Measurements from ENCODE around the gene ITGB7. TPM values are rescaled to one million over a fixed set of nuclear protein-coding genes. Genes with fewer than 3 reads are reported as not detected.

ITGB7 gene
- total and polyA plus RNA-seq, 9 of the 15 experiments (the other 6 are each of a cell fraction or from before 2014, with no cell fraction given): 0.06 to 2.0 (median 0.67) TPM

DNA sequence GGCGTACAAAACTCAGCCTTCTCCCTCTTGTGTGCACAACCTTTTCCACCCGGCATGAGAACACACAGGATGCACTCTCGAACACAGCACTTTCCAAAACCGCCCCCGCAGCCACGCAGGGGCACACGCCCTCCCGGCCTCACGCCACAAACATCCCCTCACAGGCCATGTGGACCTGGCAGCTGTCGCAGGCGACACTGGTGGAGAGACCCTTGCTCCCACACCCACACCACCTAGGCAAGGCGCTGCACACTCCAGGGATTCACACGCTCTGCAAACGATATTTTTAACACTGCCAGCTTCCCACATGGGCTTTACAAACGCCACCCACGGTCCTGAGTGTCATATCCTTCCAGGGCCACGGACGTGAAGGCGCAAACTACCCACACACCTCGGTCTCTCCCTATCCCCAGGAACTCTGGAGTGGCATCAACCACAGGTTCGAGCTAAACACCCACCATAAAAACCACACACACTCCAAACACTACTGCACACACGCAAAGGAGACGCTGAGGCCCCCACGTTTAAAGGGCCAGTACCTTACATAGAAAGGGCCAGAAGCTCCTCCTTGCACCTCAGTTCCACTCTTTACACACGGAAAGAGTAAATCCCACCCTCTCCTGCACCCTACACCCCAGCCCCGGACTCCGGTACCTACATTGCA lies 12.4 kb upstream of the ITGB7 start (continued):
- TF ChIP-seq, protein P1, sequence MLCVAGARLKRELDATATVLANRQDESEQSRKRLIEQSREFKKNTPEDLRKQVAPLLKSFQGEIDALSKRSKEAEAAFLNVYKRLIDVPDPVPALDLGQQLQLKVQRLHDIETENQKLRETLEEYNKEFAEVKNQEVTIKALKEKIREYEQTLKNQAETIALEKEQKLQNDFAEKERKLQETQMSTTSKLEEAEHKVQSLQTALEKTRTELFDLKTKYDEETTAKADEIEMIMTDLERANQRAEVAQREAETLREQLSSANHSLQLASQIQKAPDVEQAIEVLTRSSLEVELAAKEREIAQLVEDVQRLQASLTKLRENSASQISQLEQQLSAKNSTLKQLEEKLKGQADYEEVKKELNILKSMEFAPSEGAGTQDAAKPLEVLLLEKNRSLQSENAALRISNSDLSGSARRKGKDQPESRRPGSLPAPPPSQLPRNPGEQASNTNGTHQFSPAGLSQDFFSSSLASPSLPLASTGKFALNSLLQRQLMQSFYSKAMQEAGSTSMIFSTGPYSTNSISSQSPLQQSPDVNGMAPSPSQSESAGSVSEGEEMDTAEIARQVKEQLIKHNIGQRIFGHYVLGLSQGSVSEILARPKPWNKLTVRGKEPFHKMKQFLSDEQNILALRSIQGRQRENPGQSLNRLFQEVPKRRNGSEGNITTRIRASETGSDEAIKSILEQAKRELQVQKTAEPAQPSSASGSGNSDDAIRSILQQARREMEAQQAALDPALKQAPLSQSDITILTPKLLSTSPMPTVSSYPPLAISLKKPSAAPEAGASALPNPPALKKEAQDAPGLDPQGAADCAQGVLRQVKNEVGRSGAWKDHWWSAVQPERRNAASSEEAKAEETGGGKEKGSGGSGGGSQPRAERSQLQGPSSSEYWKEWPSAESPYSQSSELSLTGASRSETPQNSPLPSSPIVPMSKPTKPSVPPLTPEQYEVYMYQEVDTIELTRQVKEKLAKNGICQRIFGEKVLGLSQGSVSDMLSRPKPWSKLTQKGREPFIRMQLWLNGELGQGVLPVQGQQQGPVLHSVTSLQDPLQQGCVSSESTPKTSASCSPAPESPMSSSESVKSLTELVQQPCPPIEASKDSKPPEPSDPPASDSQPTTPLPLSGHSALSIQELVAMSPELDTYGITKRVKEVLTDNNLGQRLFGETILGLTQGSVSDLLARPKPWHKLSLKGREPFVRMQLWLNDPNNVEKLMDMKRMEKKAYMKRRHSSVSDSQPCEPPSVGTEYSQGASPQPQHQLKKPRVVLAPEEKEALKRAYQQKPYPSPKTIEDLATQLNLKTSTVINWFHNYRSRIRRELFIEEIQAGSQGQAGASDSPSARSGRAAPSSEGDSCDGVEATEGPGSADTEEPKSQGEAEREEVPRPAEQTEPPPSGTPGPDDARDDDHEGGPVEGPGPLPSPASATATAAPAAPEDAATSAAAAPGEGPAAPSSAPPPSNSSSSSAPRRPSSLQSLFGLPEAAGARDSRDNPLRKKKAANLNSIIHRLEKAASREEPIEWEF (CRISPR knock-in tag; IDR thresholded peaks at IDR 0.05): no peak
- TF ChIP-seq POLR3A (IDR thresholded peaks at IDR 0.05; ENCODE audit: borderline replicate concordance, extremely low read depth, insufficient read depth, insufficient read length) (no peak), BHLHE40 (IDR thresholded peaks at IDR 0.05; ENCODE audit: low read length) (no peak), FIP1L1 (IDR thresholded peaks at IDR 0.05; ENCODE audit: low read depth, low read length, poor library complexity, severe bottlenecking) (no peak), GABPA (tag; conservative IDR thresholded peaks at IDR 0.05; ENCODE audit: low read depth) (no peak), ZEB2 (IDR thresholded peaks at IDR 0.05) (no peak), ATF1 (CRISPR knock-in tag; IDR thresholded peaks at IDR 0.05) (no peak), ATF1 (tag; IDR thresholded peaks at IDR 0.05) (peak; percentile 33; the same call in 1 of the 2 replicates), LCOR (CRISPR knock-in tag; IDR thresholded peaks at IDR 0.05) (no peak)
- TF ChIP-seq, protein P2, sequence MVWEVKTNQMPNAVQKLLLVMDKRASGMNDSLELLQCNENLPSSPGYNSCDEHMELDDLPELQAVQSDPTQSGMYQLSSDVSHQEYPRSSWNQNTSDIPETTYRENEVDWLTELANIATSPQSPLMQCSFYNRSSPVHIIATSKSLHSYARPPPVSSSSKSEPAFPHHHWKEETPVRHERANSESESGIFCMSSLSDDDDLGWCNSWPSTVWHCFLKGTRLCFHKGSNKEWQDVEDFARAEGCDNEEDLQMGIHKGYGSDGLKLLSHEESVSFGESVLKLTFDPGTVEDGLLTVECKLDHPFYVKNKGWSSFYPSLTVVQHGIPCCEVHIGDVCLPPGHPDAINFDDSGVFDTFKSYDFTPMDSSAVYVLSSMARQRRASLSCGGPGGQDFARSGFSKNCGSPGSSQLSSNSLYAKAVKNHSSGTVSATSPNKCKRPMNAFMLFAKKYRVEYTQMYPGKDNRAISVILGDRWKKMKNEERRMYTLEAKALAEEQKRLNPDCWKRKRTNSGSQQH (CRISPR knock-in tag; IDR thresholded peaks at IDR 0.05): 0 out of 2 replicates have a peak, but pooled peaks have one; percentile 5
- TF ChIP-seq, protein P3, sequence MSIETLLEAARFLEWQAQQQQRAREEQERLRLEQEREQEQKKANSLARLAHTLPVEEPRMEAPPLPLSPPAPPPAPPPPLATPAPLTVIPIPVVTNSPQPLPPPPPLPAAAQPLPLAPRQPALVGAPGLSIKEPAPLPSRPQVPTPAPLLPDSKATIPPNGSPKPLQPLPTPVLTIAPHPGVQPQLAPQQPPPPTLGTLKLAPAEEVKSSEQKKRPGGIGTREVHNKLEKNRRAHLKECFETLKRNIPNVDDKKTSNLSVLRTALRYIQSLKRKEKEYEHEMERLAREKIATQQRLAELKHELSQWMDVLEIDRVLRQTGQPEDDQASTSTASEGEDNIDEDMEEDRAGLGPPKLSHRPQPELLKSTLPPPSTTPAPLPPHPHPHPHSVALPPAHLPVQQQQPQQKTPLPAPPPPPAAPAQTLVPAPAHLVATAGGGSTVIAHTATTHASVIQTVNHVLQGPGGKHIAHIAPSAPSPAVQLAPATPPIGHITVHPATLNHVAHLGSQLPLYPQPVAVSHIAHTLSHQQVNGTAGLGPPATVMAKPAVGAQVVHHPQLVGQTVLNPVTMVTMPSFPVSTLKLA (conservative IDR thresholded peaks at IDR 0.05): peak; percentile 49 to 75
- TF ChIP-seq, protein P4, sequence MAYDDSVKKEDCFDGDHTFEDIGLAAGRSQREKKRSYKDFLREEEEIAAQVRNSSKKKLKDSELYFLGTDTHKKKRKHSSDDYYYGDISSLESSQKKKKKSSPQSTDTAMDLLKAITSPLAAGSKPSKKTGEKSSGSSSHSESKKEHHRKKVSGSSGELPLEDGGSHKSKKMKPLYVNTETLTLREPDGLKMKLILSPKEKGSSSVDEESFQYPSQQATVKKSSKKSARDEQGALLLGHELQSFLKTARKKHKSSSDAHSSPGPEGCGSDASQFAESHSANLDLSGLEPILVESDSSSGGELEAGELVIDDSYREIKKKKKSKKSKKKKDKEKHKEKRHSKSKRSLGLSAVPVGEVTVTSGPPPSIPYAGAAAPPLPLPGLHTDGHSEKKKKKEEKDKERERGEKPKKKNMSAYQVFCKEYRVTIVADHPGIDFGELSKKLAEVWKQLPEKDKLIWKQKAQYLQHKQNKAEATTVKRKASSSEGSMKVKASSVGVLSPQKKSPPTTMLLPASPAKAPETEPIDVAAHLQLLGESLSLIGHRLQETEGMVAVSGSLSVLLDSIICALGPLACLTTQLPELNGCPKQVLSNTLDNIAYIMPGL (CRISPR knock-in tag; IDR thresholded peaks at IDR 0.05): no peak
- TF ChIP-seq, protein P5, sequence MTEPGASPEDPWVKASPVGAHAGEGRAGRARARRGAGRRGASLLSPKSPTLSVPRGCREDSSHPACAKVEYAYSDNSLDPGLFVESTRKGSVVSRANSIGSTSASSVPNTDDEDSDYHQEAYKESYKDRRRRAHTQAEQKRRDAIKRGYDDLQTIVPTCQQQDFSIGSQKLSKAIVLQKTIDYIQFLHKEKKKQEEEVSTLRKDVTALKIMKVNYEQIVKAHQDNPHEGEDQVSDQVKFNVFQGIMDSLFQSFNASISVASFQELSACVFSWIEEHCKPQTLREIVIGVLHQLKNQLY (CRISPR knock-in tag; conservative IDR thresholded peaks at IDR 0.05): no peak
